ENCODE data around the gene TFDP3. TPM values are rescaled to one million over a fixed set of nuclear protein-coding genes. Genes with fewer than 3 reads are reported as not detected.

Gene TFDP3
- total and polyA plus RNA-seq, 2 of the 13 experiments (the other 11 are each of a cell fraction or from before 2014, with no cell fraction given) = not detected

DNA sequence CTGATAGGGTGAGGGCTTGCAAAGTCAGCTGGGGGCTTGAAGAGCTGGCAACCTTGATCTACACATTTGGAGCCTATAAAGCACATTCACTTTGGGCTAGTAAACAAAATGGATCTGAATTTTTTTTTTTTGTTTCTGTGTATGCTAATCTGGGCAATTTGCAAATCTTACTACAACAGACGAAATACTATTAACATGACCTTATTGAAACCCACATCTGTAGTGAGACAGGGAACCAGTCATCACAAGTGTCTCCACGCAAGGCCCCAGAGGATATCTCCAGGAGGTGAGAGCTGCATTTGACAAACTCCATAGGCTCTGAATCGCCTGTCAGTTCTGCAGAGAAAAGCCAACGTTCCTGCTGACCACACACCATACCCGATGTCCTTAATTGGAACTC lies 33.0 kb upstream of the TFDP3 start:
- CTCF ChIA-PET (ENCODE audit: low intra/inter-chr PET ratio, low total read pairs) = no interaction called here
- in situ Hi-C loops (cut with HindIII; ENCODE audit: extremely low pct_ligation_motif_present, low pct_unique_long_range_greater_than_20kb) = no loop called here
- no peak for ATAC-seq

GRCh38 chrX:133250184-133251100 lies 32.3 kb upstream of the TFDP3 start:
- Histone ChIP-seq H3K4me2 (ENCODE audit: low read depth, low read length) (peak overlapping the region; percentile 55), H3K9ac (ENCODE audit: insufficient read depth, low read depth, low read length) (no peak overlapping the region), H2AFZ (ENCODE audit: low read length) (no peak overlapping the region), H3K27ac (ENCODE audit: extremely low read length, insufficient read depth, low read length) (peak overlapping the region; percentile 43), H3K27me3 (ENCODE audit: control insufficient read depth in 1 of 2, insufficient read depth in 2 of 2, low read length in 2 of 2) (no peaks in the 10 kb centered on the region), H3K9me3 (ENCODE audit: low read length) (peaks cover 9% of the 10 kb centered on the region; the same call in 1 of the 2 replicates), H3K79me2 (ENCODE audit: insufficient read depth, low read length) (no peaks in the 10 kb centered on the region), H3K4me1 (ENCODE audit: insufficient read depth, low read length) (peaks cover 17% of the 10 kb centered on the region), H4K20me1 (ENCODE audit: insufficient read depth, low read length) (no peaks in the 10 kb centered on the region), H3K36me3 (replicated peaks in 1 of 2; ENCODE audit: control insufficient read depth in 1 of 2, insufficient read depth in 2 of 2, low read length in 2 of 2) (no peaks in the 10 kb centered on the region), H3K4me3 (replicated peaks in 1 of 3; ENCODE audit: insufficient read depth in 1 of 3, low read depth in 2 of 3, low read length in 3 of 3) (no peak overlapping the region)
- DNase-seq (ENCODE audit: low spot score) (peak; percentile 43), ATAC-seq (peak; percentile 84), FAIRE-seq (no peak)
- BruUV-seq (replicated peaks) = no TSS peak
- in situ Hi-C loops (cut with HindIII; ENCODE audit: extremely low pct_ligation_motif_present, low pct_unique_long_range_greater_than_20kb) = no loop called here
- ChIA-PET CTCF (ENCODE audit: low intra/inter-chr PET ratio, low total read pairs) (no interaction called here), POLR2A (no interaction called here)
- intact Hi-C loops (cut with micrococcal nuclease; ENCODE audit: unreplicated experiment) = no loop called here
- WGBS (ENCODE audit: low lambda C conversion rate) = 78% methylated on average over 2 of the region's 5 CpGs
- no peak for TF ChIP-seq ATF6 (CRISPR knock-in tag; conservative IDR thresholded peaks at IDR 0.05)
- no peak for TF ChIP-seq ZFP36L1 (CRISPR knock-in tag; IDR thresholded peaks at IDR 0.05)
- TF ChIP-seq FOXA1 (IDR thresholded peaks at IDR 0.05) = no peak
- TF ChIP-seq FOXA1 (CRISPR knock-in tag; IDR thresholded peaks at IDR 0.05) = peak; percentile 62
- TF ChIP-seq TAF1 (CRISPR knock-in tag; IDR thresholded peaks at IDR 0.05) = no peak
- no peak for TF ChIP-seq KLF16 (CRISPR knock-in tag; IDR thresholded peaks at IDR 0.05)
- TF ChIP-seq TEAD3 (CRISPR knock-in tag; optimal IDR thresholded peaks at IDR 0.05; ENCODE audit: borderline replicate concordance) = peak; percentile 55
- peak; percentile 45 for TF ChIP-seq FOXA3 (CRISPR knock-in tag; IDR thresholded peaks at IDR 0.05)
- TF ChIP-seq ZNF558 (CRISPR knock-in tag; IDR thresholded peaks at IDR 0.05; ENCODE audit: borderline replicate concordance) = no peak
- peak; percentile 65 for TF ChIP-seq BCL6 (CRISPR knock-in tag; IDR thresholded peaks at IDR 0.05)
- no peak for TF ChIP-seq ZNF792 (CRISPR knock-in tag; IDR thresholded peaks at IDR 0.05)
- TF ChIP-seq PLRG1 (conservative IDR thresholded peaks at IDR 0.05) = no peak
- TF ChIP-seq CEBPG (CRISPR knock-in tag; IDR thresholded peaks at IDR 0.05) = peak; percentile 39; the same call in 1 of the 2 replicates
- TF ChIP-seq KLF6 (CRISPR knock-in tag; IDR thresholded peaks at IDR 0.05) = no peak
- no peak for TF ChIP-seq CREB3 (CRISPR knock-in tag; IDR thresholded peaks at IDR 0.05)

More for the DNA sequence above, 33.0 kb upstream of the TFDP3 start:
- FAIRE-seq = no peak
- DNase-seq (ENCODE audit: low spot score) = no peak
- Histone ChIP-seq H3K4me2 (ENCODE audit: low read depth, low read length) (no peak overlapping the region), H3K79me2 (ENCODE audit: insufficient read depth, low read length) (no peaks in the 10 kb centered on the region), H3K4me1 (ENCODE audit: insufficient read depth, low read length) (peaks cover 17% of the 10 kb centered on the region), H4K20me1 (ENCODE audit: insufficient read depth, low read length) (no peaks in the 10 kb centered on the region), H3K27me3 (ENCODE audit: control insufficient read depth in 1 of 2, insufficient read depth in 2 of 2, low read length in 2 of 2) (no peaks in the 10 kb centered on the region), H2AFZ (ENCODE audit: low read length) (no peak overlapping the region), H3K9me3 (ENCODE audit: low read length) (peaks cover 9% of the 10 kb centered on the region; the same call in 1 of the 2 replicates), H3K9ac (ENCODE audit: insufficient read depth, low read depth, low read length) (no peak overlapping the region), H3K4me3 (replicated peaks in 1 of 3; ENCODE audit: insufficient read depth in 1 of 3, low read depth in 2 of 3, low read length in 3 of 3) (no peak overlapping the region), H3K36me3 (replicated peaks in 1 of 2; ENCODE audit: control insufficient read depth in 1 of 2, insufficient read depth in 2 of 2, low read length in 2 of 2) (no peaks in the 10 kb centered on the region), H3K27ac (ENCODE audit: extremely low read length, insufficient read depth, low read length) (no peak overlapping the region)
- BruUV-seq (replicated peaks) = no TSS peak
- TF ChIP-seq ZNF333 (CRISPR knock-in tag; IDR thresholded peaks at IDR 0.05; ENCODE audit: borderline replicate concordance) (no peak), ZC3H4 (CRISPR knock-in tag; IDR thresholded peaks at IDR 0.05; ENCODE audit: borderline replicate concordance) (no peak), TBP (CRISPR knock-in tag; IDR thresholded peaks at IDR 0.05) (no peak)
- POLR2A ChIA-PET = no interaction called here
- 93% methylated on average over 2 of the region's 5 CpGs for WGBS (ENCODE audit: low lambda C conversion rate)
- intact Hi-C loops (cut with micrococcal nuclease; ENCODE audit: unreplicated experiment) = no loop called here

Data from HepG2 (cell line).